ENCODE measurements around the gene ALS2CL.
"Not testable (repeated sequence)": the region's sequence is repeated elsewhere in the genome, so short reads cannot be mapped to it uniquely, and the experiment has no call there.

The ALS2CL gene

GRCh38 chr3:46715507-46716175 lies 22.2 kb upstream of the ALS2CL start:
- no peak for DNase-seq (ENCODE audit: low read depth)

DNA sequence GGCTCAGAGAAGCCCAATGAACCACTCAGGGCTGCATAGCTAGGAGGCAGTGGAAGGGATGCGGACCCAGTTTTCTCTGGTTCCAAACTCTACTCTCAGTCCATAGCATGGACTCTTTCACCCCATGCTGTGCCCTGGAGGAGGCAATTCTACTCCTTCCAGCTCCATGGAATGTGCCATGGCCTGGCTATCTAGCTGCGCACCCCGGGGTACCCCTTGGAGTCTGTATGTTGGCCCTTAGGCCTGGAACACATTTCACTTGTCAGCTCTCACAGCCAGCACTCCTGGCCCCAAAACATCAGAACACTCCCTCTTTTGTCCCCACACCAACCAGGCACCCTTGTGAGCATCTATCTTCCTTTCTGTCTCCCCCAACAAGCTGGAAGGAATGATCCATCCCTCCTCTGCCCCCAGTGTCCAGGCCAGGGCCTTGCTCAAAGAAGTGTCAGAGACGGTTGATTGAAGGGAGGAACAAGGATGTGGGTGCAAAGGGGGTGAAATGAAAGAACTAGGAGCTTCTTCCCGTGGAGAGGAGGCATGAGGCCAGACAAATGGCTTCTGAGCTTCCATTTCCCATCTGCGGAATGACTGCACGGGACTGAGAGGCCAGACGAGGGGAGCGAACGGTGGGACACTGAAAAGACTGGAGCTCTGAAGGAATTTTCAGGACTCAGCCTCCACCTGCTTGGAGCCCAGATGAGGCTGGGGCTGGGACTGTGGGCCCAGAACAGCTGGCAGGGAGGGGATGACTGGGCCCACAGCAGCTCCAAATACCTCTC lies 21.4 kb upstream of the ALS2CL start:
- DNase-seq (ENCODE audit: low read depth): no peak

DNA sequence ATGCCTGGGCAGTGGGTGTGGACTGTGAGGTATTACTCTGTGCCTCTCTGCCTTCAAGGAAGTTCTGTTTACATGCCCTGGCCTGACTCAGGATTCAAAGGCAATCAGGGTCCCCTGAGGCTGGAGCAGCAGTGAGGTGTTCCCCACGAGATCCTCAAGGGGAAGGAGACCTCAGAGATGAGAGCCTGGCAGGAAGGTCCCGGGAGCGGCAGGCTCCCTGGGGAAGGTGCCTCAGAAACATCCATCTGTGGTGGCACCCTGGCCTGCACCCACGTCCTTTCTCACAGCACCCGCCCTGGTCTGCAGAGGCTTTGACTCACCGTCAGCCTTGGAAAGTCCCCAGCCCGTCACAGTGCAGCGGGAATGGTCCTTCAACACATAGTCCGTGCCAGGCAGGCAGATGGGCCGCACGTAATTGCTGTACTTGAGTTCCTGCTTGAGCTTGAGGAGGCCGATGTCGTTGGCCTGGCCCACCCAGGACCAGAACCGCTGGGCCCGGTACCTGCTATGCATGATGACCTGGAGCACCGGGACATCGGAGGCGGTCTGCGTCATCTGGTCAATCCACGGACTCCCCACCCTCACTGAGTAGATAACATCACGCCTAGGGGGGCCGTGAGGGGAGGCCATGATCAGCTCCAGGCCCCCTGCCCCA lies 20.5 kb upstream of the ALS2CL start:
- no peak for DNase-seq (ENCODE audit: low read depth)

- DNase-seq (ENCODE audit: low read depth): no peak
These were observed 19.8 kb upstream of the ALS2CL start for GRCh38 chr3:46713050-46713897.

- DNase-seq (ENCODE audit: low read depth): no peak
These were observed 18.9 kb upstream of the ALS2CL start for GRCh38 chr3:46712191-46713049.

DNA sequence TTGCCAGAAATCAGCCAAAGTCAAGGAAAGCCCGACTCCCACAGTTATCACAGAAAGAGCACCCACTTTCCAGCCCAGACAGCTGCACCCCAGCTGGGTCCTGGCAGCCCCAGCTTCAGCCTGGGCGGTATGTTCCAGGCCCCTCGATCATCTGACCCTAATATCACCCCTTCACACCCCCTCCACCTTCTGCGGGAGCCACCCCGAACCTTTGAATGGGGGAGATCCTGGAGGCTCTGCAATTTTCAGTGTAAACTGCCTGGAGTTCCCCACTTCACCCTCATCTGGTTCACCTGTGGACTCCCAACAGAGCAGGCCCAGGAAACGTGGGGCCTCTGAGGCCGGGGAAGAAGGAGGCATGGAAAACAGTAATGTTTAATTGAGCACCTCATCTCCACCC lies 18.3 kb upstream of the ALS2CL start:
- no peak for DNase-seq (ENCODE audit: low read depth)

- DNase-seq (ENCODE audit: low read depth): no peak
These were observed 17.8 kb upstream of the ALS2CL start for GRCh38 chr3:46711305-46711704.

- DNase-seq (ENCODE audit: low read depth): no peak
These were observed 17.3 kb upstream of the ALS2CL start for GRCh38 chr3:46710671-46711295.

DNA sequence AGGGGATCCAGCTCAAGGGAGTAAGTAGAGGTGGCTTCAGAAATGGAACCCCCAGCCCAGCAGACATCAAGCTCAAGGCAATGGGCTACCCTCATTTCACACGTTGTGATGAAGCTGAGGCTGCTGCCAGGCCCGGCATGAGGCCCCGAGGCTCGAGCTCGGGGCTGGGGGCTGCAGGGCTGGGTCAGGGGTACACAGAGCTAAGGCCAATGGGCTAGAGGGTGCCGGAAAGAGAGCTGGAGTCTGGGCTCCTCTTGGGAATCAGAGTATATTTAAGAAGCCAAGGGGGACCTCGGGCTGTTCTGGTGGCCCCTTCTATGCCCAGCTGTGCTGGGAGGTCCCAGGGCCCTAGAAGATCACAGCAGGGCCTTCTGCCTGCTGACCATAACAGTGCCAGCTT lies 16.8 kb upstream of the ALS2CL start:
- no peak for DNase-seq (ENCODE audit: low read depth)

GRCh38 chr3:46709721-46710120 lies 16.2 kb upstream of the ALS2CL start:
- DNase-seq (ENCODE audit: low read depth): no peak

DNA sequence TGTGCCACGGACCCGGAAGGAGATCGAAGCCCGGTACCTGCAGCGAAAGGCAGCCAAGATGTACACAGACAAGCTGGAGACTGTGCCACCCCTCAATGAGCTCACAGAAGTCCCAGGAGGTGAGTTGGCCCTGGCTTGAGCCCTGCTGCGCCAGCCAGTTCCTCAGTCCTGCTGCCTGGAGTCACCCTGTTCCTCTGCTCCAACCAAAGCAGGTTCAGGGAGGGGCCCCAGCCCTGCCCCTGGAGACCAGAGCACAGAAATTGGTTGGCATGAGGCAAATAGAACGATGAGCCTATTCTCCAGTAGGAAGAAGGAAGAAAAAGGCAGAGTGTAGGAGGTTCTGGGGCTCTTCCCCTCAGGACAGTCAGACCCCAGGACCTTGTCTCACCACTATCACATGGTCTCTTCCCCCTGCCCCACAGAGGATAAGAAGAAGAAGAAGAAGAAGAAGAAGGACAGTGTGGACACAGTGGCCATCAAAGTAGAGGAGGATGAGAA lies 15.7 kb upstream of the ALS2CL start:
- DNase-seq (ENCODE audit: low read depth): no peak

- DNase-seq (ENCODE audit: low read depth): no peak
These were observed 15.1 kb upstream of the ALS2CL start for GRCh38 chr3:46708401-46709156.

- no peak for DNase-seq (ENCODE audit: low read depth)
These were observed 14.1 kb upstream of the ALS2CL start for GRCh38 chr3:46707601-46708011.

DNA sequence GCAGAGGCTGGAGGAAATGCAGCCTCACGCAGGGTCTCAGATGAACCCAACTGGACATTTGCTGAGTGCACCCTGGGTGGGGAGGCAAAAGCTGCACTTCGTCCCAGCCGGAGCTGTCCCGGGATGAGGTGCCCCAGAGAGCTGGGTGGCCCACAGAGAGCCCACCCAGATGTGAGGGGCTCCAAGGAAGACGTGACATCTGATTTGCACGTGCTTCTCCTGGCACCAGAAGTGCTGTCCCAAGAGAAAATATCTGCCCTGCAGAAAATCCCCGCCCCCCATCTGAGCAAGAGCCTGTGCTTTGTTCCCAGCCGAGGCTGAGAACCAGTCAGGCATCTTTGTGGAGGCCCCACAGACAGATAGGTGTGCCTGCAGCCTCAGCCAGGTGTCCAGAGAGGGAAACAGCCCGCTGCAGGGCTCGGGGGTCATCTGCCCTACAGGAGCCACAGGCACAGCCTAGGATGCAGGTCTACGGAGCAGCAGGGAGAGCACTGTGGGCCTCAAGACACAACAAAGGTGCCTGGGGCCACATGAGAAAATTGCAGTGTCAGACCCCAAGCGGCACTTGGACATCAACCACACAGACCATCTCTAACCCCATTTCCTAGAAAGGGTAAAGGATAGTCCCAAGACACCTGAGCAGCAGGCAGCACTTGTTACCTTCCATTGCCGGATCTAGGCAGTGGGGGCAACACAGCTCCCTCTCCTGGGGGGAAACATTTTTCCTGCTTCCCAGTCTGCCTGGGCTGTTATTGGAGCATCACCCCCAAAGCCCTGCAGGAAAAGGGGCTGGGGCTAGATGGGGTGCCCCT lies 13.5 kb upstream of the ALS2CL start:
- DNase-seq (ENCODE audit: low read depth): no peak

GRCh38 chr3:46705751-46706552 lies 12.5 kb upstream of the ALS2CL start:
- DNase-seq (ENCODE audit: low read depth): peak; percentile 17

DNA sequence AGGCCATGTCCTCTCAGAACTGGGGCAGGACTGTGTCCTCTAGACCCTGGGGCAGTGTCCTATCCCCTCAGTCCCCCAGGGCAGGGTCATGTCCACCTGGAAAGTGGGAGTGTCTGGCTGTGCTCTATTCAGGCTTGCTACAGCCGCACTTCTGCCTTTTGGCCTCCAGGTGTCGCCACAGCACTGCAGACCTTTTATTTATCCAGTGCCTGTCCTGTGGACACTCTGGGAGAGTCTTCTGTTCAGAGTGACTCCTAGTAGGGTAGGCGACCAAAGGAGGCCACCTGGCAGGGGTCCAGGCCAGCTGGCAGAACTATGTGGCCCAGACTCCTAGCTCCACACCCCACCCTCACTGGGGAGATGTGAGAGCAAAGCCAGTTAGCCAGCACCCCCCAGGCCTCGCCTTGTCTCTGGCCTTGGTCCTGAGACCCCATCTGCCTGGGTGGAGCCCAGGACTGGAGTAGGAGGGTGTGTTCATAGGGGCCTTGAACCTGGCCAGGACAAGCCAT lies 11.6 kb upstream of the ALS2CL start:
- peak; percentile 46 for DNase-seq (ENCODE audit: low read depth)

DNA sequence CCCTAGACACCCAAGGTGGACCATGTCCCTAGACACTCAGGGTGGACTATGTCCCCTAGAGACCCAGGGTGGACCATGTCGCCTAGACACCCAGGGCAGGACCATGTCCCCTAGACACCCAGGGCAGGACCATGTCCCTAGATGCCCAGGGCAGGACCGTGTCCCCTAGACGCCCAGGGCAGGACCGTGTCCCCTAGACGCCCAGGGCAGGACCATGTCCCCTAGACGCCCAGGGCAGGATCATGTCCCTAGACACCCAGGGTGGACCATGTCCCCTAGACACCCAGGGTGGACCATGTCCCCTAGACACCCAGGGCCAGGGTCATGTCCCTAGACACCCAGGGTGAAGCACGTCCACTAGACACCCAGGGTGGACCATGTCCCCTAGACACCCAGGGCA lies 10.9 kb upstream of the ALS2CL start:
- not testable (repeated sequence) for DNase-seq (ENCODE audit: low read depth)

DNA sequence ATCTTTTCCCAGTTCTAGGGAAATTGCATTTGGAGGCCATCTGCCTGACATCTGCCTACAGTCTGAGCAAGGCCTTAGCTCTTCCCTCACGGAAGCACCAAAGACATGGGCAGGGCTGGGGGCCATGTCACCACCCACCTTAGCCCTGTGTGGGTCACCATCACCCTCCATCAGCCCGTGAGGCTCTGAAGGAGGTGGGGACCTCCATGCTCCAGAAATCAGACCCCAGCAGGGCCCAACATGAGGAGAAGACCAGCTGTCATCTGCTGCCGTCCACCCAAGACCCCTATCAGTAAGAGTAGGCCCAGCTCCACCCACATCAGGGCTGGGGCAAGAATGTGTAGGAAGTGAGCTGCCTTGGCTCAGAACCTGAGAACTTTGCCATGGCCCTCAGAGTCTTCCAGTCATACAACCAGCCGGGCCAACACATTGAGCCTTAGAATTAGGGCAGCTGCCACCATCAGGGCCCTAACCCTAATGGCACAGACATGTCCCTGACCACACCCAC lies 9.6 kb upstream of the ALS2CL start:
- no peak for DNase-seq (ENCODE audit: low read depth)

Measured in amniotic epithelial cell (primary cell).